GM19193 (cell line): ENCODE data around the gene C3orf70.

Experiments
- POLR2A ChIP-seq: IDR thresholded peaks from 4 replicates; pipeline ENCODE4 v1.6.1; 2011; ENCODE audit not compliant: insufficient read depth, insufficient read length; ENCODE audit errors: extremely low read depth

Gene C3orf70

DNA sequence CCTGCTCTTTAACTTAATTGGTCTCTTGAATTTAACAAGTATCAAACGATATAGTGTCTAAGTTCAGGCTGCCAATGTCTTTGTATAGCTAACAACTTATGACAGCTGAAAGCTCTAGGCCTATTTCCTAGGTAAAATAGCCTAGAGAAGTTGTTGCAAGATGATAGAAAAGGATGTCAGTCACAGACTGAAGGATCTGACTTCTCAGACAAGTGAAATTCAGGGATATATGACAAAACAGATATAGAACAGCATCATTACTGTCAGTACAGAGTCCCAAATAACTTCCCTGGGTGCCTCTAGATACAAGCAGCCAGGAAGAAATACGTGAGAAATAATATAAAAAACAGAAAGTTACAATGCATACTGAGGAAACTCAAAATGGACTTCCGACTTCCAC is 26.7 kb downstream of the C3orf70 start:
- no peak for TF ChIP-seq POLR2A

DNA sequence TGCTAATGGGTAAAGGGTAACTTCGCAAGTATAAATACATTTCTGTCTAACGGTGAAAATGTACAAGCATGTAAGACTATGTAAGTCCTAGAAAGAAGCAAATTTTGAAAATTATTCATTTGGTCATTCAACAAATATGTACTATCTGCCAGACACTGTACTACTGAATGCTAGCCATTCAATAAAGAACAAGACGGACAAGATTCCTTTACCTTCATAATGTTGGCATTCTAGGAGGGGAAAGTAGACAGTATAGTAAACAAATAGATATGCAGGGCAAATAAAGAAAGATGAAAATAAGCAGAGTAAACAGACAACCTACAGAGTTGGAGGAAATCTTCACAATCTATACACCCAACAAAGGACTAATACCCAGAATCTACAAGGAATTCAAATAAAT is 32.7 kb downstream of the C3orf70 start:
- TF ChIP-seq POLR2A: no peak

DNA sequence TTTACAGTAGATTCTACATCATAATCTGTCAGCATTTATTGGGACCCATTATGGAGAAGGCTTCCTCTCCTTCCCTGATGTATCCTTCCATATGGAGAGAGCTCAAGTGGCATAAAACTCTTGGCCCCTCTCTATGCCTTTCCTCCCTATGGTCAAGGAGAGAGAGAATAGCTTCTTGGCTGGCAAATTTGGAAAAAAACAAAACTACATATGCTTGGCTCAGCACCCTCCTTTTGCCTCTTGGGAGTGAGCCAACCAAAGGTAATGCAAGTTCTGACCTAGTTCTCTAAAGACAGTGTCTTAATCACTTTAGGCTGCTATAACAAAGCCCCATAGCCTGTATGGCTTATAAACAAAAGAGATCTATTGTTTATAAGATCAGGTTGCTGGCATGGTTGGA is 37.5 kb downstream of the C3orf70 start:
- no peak for TF ChIP-seq POLR2A

DNA sequence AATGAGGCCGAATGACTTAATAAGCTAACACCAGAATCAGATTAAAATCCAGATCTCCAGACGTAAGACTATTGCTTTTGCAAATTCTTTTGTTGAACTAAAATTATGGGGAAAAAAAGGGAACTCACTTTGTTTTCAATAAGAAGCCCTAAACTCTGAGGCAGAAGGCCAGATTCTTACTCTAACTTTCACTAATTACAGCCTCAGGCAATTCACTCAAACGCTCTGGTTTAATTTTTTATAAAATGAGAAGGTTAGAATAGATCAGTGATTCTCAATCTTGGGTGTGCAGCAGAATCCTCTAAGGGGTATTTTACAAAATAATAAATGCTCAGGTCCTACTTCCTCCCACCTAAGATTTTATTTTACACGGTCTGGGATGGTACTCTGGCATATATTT is 38.1 kb downstream of the C3orf70 start:
- no peak for TF ChIP-seq POLR2A

DNA sequence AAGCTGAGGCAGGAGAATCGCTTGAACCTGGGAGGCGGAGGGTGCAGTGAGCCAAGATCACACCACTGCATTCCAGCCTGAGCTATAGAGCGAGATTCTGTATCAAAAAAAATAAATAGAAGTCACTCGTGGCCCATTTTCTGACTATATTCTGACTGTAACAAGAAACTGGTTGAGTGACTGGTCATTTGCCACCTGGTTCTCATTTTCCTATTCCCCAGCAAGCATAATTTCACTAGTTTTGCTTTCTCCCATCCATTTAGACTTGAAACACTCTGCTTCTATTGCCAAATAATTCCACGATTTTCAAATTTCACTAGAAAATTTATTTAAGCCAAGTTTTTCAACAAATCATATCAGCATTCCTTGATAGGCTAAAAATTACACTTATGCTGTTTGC is 40.7 kb downstream of the C3orf70 start:
- TF ChIP-seq POLR2A: no peak

DNA sequence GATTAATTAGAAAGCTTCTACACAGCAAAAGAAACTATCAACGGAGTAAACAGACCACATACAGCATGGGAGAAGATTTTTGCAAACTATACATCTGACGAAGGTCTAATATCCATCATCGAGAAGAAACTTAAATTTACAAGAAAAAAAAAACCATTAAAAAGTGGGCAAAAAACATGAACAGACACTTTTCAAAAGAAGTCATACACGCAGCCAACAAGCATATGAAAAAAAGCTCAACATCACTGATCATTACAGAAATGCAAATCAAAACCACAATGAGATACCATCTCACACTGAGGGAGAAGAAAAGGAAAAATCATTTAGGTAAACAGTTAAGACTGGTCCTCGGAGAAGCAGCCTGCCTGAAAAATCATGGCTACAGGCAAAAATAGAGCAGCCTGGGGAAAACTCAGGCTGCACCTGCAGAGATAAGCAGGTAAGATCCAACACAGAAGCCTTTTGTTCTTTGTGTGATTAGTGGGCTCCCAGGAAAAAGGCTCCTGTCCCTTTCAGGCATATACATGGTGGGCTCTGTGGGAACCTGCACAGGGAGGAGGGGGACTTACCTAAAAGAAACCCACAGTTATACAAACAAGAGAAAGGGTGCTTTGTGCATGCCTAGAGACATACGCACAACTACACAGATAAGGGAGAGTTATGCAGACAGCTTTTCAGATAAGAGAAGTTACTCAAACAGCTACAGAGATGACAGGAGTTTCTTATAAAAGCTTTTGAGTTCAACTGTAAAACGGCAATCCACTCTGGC is 49.3 kb downstream of the C3orf70 start:
- no peak for TF ChIP-seq POLR2A

DNA sequence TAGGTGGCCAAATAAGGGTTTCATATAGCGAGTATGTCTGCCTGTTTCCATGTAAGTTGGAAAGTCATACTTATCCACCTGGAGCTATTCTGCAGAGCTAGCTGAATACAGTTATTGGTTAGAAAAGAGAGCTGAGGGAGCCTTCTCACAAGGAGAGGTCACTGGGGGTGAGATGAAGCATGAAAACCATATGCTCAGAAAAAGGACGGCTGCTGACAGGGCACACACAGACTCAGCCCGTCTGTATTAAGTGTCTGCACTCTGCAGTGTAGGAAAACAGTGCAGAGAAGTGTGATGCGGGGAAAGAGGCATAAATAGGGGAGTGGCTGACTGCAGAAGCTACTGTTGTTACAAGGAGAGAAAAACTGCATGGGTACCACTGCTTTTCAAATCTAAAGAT is 58.2 kb downstream of the C3orf70 start:
- no peak for TF ChIP-seq POLR2A

DNA sequence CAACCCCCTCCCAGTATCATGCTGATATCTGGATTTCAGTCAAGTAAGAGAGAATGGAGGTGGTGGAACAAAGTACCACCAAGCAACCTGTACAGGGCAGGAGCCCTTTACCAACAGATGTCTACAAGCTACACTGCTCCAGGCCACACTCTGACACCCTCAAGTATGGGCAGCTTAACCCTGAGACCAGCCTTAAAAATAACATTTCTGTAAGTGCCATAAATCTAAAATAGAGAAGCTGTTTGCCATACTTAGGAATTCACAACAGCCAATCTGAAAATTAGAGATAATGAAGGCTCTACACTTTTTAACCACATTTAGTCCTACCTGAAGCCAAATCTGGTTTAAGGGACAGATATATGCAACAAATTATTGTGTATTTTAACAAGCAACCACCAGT is 59.7 kb downstream of the C3orf70 start:
- no peak for TF ChIP-seq POLR2A

DNA sequence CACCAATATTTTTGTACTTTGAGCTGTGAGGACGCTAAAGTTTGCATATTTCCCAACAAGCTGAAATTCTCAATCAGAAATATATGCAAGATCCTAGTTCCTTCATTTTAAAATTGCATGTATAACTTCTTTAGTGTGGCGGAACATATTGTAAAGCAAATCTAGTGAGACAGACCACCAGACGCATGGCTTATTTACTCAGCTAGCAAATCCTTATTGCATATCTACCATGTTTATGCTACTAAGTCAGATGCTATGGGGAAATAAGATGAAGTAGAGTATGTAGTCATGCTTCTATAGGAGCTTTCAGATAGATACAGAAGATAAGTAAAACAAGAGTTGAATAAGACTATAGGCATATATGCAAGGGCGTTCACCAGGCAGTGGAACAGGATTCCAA is 62.0 kb downstream of the C3orf70 start:
- TF ChIP-seq POLR2A: no peak

DNA sequence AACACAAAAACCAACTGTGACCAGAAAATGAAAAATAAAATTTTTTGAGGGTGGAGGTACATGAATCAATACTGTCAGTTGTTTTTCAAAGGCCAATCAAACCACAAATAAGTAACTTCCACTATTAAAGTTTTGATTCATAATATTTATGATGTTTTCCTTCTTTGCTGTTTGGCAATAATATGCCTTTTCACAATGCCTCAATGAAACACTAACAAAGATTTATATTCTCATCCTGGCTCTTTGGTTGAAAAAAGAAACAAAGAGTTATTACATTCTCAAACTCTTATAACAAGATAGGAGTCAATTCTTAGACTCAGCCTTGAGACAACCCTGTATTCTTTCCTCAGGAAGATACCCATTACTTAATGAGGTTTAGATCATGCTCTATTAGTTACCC is 63.1 kb downstream of the C3orf70 start:
- TF ChIP-seq POLR2A: no peak

DNA sequence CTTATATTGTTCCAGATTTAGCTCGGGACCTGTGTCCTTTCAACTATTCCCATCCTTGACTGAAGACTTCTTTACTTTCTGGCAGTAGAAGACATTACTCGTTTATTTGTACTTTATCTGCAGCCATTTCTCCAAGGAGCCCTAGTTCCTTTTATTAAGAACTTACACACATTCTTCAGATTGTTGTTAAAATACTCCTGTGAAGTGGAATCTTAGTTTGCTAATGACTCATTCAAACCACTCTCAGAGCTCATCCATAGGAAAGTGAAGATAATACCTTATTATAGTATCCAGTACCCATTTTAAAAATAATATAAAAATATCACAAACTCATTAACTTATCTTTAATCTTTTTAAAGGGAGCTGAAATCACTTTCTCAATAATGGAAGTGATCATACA is 63.5 kb downstream of the C3orf70 start:
- TF ChIP-seq POLR2A: no peak

DNA sequence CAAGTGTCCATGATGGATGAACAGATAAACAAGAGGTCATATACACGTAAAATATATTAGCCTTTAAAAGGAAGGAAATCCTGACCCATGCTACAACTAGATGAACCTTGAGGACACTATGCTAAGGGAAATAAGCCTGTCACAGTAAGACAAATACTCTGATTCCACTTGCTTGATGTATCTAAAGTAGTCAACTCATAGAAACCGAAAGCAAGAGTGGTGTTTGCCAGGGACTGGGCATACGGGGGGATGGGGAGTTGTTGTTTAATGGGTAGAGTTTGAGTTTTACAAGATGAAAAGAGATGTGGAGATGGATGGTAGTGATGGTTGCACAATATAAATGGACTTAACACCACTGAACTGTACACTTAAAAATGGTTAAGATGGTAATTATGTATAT is 65.4 kb downstream of the C3orf70 start:
- TF ChIP-seq POLR2A: no peak

DNA sequence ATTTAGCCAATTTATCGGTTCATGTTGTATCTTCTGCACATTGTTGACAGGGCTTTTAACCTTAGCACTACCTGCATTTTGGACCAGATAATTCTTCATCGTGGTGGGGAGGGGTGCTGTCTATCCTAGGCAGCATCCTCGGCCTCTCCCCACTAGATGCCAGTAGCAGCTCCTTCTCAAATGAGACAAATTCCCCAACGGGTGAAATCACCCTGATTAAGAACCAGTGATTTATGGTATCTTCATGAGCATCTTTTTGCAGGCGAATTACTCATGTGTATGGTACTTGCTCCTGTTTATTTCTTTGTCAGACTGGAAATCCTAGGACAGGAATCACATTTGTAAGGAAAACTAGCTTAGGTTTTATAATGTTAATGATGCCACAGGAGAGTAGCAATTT is 68.0 kb downstream of the C3orf70 start:
- no peak for TF ChIP-seq POLR2A

DNA sequence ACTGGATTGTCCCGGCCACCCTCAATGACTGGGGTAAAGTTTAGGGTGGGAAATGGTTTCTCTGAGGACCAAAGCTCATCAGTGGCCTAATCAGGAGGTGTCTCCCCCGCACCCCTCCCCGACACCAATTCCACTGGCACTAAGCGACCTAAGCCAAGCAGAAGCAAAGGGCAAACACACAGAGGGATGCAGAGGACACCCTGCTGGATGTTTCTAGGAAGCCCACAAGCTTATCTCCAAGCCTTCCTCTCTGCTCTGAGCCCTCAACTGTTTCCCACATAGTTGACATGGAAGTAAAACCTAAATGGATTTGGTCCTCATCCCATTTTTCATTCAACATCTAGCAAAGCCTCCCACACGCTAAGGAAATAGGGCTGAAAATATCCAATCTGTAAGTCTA is 68.5 kb downstream of the C3orf70 start:
- no peak for TF ChIP-seq POLR2A

DNA sequence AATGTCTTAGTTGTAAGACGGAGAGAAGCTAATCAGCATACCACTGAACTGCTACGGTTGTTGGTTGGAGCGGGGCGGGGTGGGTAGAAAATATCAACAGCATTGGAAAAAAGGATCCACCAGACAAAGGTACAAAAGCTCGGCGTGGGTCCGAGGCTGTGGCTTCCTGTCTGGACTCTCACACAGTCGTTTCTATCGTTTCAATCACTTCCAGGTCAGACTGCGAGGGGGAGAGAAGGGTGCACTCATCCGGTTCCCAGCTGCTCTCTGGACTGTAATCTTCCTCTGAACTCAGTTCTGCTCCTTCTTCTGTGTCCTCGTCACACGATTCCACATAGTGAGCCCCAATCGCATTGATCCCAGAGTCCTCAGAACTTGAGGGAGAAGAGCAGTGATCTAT is 70.0 kb downstream of the C3orf70 start:
- TF ChIP-seq POLR2A: no peak

DNA sequence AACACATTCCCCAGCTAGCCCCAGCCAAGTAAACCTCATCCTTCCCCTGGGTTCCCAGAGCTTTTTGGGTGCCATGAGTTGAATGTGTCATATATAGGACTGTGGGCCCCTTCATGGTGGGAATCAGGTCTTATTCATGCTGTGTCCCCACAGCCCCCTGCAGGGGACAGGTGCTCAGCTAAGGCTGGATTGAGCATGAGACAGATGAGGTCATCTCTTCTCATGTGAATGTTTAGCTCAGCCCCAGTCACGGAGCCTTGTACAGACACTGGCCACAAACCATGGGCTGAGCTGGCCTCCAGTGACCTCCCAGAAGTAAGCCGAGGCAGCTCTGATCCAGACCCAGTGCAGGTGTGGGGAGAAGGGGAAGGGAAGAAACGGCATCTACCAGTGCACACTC is 70.7 kb downstream of the C3orf70 start:
- TF ChIP-seq POLR2A: no peak

DNA sequence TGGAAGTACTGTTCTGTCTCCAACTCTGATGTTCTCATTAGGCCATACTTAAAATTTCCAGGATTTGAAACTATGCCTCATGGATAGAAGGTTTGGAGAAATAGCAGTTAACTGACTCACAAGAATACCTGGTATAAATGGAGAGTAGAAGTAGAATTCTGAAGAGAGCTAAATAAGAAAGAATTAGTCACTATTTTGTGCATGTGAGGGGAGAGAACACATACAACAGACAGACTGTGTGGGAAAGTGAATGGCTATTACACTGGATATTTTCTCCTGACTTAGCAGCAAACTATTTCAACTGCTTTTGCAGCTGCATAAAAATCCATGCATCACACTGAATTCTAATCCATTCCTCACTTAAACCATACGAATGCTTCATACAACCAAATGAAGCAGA is 71.3 kb downstream of the C3orf70 start:
- no peak for TF ChIP-seq POLR2A

DNA sequence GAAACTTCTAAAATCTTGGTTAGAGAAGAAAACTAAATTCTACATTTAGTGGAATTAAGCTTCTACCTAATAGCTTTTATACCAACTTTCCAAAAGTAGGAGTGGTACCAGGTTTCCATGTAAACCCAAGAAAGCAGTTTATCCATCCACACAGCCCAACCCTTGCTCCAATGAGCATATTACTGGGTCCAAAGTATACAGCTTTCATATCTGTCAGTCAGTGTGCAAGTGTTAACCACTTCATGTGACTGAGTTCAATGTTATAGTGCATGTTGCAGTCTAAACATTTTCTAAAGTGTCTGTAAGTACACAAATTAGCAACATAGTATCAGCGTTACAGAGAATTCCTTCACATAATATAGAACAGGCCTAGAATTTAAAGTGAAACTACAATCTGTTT is 73.2 kb downstream of the C3orf70 start:
- no peak for TF ChIP-seq POLR2A

DNA sequence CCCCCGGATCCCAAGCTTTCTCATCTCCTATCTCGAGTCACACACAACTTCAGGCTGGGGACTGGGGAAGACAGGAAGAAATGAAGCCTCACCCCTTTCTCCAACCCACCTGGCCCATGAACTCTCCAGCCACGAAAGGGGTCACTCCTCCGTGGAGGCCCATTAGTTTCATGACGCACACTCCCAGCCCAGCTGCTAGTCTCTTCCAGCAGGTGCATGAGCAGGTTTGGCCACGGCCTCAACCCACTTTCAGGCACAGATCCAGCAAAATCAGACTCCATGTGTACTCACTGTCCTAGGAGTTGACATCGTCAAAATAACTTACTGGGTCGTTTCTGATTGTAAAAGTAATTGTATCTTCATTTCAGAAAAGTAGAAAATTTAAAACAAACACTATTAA is 76.6 kb downstream of the C3orf70 start:
- TF ChIP-seq POLR2A: no peak
